MM.1S (cell line): Measurements from ENCODE around the gene FAM114A1.

Source experiments
- DNase-seq: peaks from one replicate; pipeline ENCODE4 v3.0.0-alpha.2; 2015
- H2AFZ ChIP-seq: fragments of 300-600 bp; sonication (generic); 2 replicates; pipeline ENCODE4 v1.6.0; 2016; ENCODE audit warnings: antibody characterized with exemption, low read length
- H3F3A ChIP-seq: fragments of 300-600 bp; sonication (generic); 2 replicates; pipeline ENCODE4 v1.6.1; 2016; ENCODE audit warnings: mild to moderate bottlenecking, antibody characterized with exemption, low read length, moderate library complexity, mixed read lengths; ENCODE audit not compliant: insufficient read depth
- H3K27ac ChIP-seq: fragments of 300-600 bp; sonication (generic); 2 replicates; pipeline ENCODE4 v1.5.1; 2016; ENCODE audit warnings: mild to moderate bottlenecking, low read length
- H3K27me3 ChIP-seq: fragments of 300-600 bp; sonication (generic); replicated peaks from 2 replicates; pipeline ENCODE4 v1.6.0; 2016; ENCODE audit warnings: low read length; ENCODE audit not compliant: insufficient read depth
- H3K36me3 ChIP-seq: fragments of 300-600 bp; sonication (generic); replicated peaks from 2 replicates; pipeline ENCODE4 v1.6.1; 2016; ENCODE audit warnings: mild to moderate bottlenecking, low read length, mixed read lengths; ENCODE audit not compliant: insufficient read depth
- H3K4me1 ChIP-seq: fragments of 300-600 bp; sonication (generic); 2 replicates; pipeline ENCODE4 v1.6.1; 2016; ENCODE audit warnings: low read length, mixed read lengths
- H3K4me2 ChIP-seq: fragments of 300-600 bp; sonication (generic); 2 replicates; pipeline ENCODE4 v1.6.0; 2016; ENCODE audit warnings: low read depth, low read length
- H3K4me3 ChIP-seq: fragments of 300-600 bp; sonication (generic); 2 replicates; pipeline ENCODE4 v1.5.1; 2016; ENCODE audit warnings: low read length, mixed read lengths
- H3K79me2 ChIP-seq: fragments of 300-600 bp; sonication (generic); 2 replicates; pipeline ENCODE4 v1.6.1; 2016; ENCODE audit warnings: mixed run types, low read length, mixed read lengths
- H3K9ac ChIP-seq: fragments of 300-600 bp; sonication (generic); 2 replicates; pipeline ENCODE4 v1.6.1; 2016; ENCODE audit warnings: low read length, mixed read lengths
- H3K9me2 ChIP-seq: fragments of 300-600 bp; sonication (generic); replicated peaks from 2 replicates; pipeline ENCODE4 v1.6.1; 2016; ENCODE audit warnings: mild to moderate bottlenecking, low read length, mixed read lengths; ENCODE audit not compliant: insufficient read depth
- H3K9me3 ChIP-seq: fragments of 300-600 bp; sonication (generic); replicated peaks from 2 replicates; pipeline ENCODE4 v1.6.1; 2016; ENCODE audit warnings: mild to moderate bottlenecking, low read length, mixed read lengths; ENCODE audit not compliant: insufficient read depth
- H4K20me1 ChIP-seq: fragments of 300-600 bp; sonication (generic); 2 replicates; pipeline ENCODE4 v1.6.1; 2016; ENCODE audit warnings: mild to moderate bottlenecking, low read length, moderate library complexity, mixed read lengths; ENCODE audit not compliant: insufficient read depth
- EZH2 ChIP-seq: fragments of 300-600 bp; sonication (generic); optimal IDR thresholded peaks from 2 replicates; pipeline ENCODE3; 2017; ENCODE audit warnings: low read depth, mild to moderate bottlenecking, antibody characterized with exemption, low read length, mixed read lengths
- EZH2phosphoT487 ChIP-seq: fragments of 300-600 bp; sonication (generic); IDR thresholded peaks from 2 replicates; pipeline ENCODE4 v1.6.1; 2018; ENCODE audit warnings: antibody characterized with exemption, low read length
- TF ChIP-seq, protein P1 (sequence below): fragments of 300-600 bp; sonication (generic); IDR thresholded peaks from 2 replicates; pipeline ENCODE4 v1.5.1; 2016; ENCODE audit warnings: antibody characterized with exemption, low read length, mixed read lengths

Gene FAM114A1

DNA sequence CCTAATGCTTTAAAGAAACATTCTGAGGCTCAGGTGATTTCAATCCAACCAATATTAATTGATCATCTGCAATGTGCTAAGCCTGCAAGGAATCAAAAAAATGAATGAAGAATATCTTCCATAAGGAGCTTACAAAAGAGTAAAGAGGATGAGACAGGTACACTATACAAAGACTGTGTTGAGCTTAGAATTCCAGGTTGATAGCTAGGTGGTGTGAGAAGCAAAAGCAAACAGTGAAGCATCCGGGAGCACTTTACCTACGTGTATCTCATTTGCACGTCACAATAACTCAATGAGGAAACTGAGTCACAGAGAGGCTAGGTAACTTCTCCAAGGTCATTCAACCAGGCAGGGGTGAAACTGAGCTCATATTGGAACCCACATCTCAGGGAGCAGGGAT lies 37.1 kb downstream of the FAM114A1 start:
- no peaks in the 10 kb centered on the region for H3K4me1 ChIP-seq
- H3K9me3 ChIP-seq, result no peaks in the 10 kb centered on the region
- no peak overlapping the region for H3K4me2 ChIP-seq
- H3K27me3 ChIP-seq, result no peaks in the 10 kb centered on the region
- no peak overlapping the region for H3K9ac ChIP-seq
- H4K20me1 ChIP-seq, result no peaks in the 10 kb centered on the region
- no peaks in the 10 kb centered on the region for H3K9me2 ChIP-seq
- no peaks in the 10 kb centered on the region for H3K79me2 ChIP-seq
- H2AFZ ChIP-seq, result no peak overlapping the region
- no peak overlapping the region for H3K27ac ChIP-seq
- no peaks in the 10 kb centered on the region for H3F3A ChIP-seq
- DNase-seq, result no peak
- no peak for TF ChIP-seq EZH2
- TF ChIP-seq, protein P1, sequence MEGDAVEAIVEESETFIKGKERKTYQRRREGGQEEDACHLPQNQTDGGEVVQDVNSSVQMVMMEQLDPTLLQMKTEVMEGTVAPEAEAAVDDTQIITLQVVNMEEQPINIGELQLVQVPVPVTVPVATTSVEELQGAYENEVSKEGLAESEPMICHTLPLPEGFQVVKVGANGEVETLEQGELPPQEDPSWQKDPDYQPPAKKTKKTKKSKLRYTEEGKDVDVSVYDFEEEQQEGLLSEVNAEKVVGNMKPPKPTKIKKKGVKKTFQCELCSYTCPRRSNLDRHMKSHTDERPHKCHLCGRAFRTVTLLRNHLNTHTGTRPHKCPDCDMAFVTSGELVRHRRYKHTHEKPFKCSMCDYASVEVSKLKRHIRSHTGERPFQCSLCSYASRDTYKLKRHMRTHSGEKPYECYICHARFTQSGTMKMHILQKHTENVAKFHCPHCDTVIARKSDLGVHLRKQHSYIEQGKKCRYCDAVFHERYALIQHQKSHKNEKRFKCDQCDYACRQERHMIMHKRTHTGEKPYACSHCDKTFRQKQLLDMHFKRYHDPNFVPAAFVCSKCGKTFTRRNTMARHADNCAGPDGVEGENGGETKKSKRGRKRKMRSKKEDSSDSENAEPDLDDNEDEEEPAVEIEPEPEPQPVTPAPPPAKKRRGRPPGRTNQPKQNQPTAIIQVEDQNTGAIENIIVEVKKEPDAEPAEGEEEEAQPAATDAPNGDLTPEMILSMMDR, result no peak
- TF ChIP-seq EZH2phosphoT487, result no peak
- H3K4me3 ChIP-seq, result no peak overlapping the region
- H3K36me3 ChIP-seq, result no peaks in the 10 kb centered on the region

DNA sequence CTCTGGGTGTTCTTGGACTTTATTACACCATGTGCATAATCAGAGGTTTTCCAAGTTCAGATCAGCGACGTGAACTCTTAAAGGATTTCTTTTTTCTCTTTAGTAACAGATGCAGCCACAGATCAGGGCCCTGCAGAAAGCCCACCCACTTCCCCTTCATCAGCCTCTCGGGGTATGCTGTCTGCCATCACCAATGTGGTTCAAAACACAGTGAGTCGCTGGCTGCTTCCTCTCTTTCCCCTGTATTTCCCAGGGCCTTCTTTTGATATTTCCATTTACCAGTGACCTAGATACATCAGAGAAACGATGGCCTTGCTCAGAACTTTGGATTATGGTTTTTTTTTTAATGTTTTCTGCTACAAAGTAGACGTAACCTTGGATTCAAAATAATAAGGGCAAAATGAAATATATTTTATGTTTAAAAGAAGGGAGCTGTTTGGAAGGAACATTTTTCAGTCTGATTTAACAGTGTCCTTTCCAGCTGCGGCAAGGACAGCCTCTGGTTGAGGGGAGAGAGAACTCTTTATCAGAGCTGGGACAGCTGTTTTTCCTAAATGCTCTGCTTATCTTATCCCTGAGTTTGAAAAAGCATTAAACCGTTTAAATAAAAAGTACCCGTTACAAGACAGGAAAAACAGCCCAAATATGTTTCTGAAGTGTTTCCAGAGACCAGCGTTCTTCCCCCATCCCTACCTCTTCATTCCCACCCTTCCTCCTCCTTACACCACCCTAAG lies 38.2 kb downstream of the FAM114A1 start:
- Histone ChIP-seq H3K4me1 (no peaks in the 10 kb centered on the region), H3K4me2 (no peak overlapping the region), H3K4me3 (no peak overlapping the region), H3K9me3 (no peaks in the 10 kb centered on the region), H3F3A (no peaks in the 10 kb centered on the region), H2AFZ (no peak overlapping the region), H4K20me1 (no peaks in the 10 kb centered on the region), H3K36me3 (no peaks in the 10 kb centered on the region), H3K27me3 (no peaks in the 10 kb centered on the region), H3K9me2 (no peaks in the 10 kb centered on the region), H3K9ac (no peak overlapping the region), H3K79me2 (no peaks in the 10 kb centered on the region), H3K27ac (no peak overlapping the region)
- TF ChIP-seq EZH2phosphoT487 (no peak), EZH2 (no peak)
- TF ChIP-seq, protein P1, result no peak
- no peak for DNase-seq

DNA sequence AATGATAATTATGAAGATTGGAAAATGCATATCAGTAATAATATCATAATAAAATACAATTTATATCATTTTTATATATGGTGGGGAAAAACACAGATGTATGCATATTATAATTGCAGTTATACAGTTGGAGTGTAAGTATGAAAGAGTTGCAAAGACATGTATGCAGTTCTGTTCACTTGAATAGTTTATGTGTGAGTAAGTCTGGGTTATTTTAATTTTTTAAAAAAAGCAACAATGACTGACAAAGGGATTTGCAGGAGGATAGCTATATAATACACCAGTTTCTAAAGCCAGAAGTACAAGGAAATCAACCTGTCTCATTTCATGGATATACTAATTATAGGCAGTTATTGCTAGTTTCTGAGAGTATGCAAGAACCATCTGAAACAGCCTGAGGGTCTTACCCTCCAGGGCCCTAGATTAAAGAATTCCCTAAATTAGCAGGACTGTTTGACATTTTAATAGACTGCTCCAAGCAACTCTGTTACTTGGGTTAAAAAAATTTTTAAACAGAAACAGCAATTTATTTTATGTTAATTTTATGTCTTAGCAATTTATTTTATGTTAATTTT lies 40.2 kb downstream of the FAM114A1 start:
- no peaks in the 10 kb centered on the region for H3K27me3 ChIP-seq
- no peaks in the 10 kb centered on the region for H4K20me1 ChIP-seq
- H3K4me3 ChIP-seq, result no peak overlapping the region
- H3F3A ChIP-seq, result no peaks in the 10 kb centered on the region
- no peaks in the 10 kb centered on the region for H3K4me1 ChIP-seq
- H3K36me3 ChIP-seq, result no peaks in the 10 kb centered on the region
- H3K27ac ChIP-seq, result no peak overlapping the region
- H3K9ac ChIP-seq, result no peak overlapping the region
- no peaks in the 10 kb centered on the region for H3K9me2 ChIP-seq
- no peaks in the 10 kb centered on the region for H3K9me3 ChIP-seq
- H3K4me2 ChIP-seq, result no peak overlapping the region
- no peak for TF ChIP-seq EZH2
- TF ChIP-seq EZH2phosphoT487, result no peak
- TF ChIP-seq, protein P1, result no peak
- H3K79me2 ChIP-seq, result no peaks in the 10 kb centered on the region
- no peak overlapping the region for H2AFZ ChIP-seq
- no peak for DNase-seq
